ENCODE data around the gene MB21D2.

MB21D2 gene

GRCh38 chr3:192914848-192915247 lies 2.8 kb downstream of the MB21D2 start:
- no peaks in the 10 kb centered on the region for H4K20me1 ChIP-seq (ENCODE audit: low read depth, low read length)
- no peaks in the 10 kb centered on the region for H3F3A ChIP-seq (ENCODE audit: insufficient read depth)
- no peaks in the 10 kb centered on the region for H3K9me3 ChIP-seq (ENCODE audit: insufficient read depth, low read length)
- no peak overlapping the region for H3K9ac ChIP-seq (ENCODE audit: low read length)
- no peak overlapping the region for H3K4me3 ChIP-seq (ENCODE audit: insufficient read depth, low read length, poor library complexity, severe bottlenecking)
- no peak overlapping the region for H2AFZ ChIP-seq (ENCODE audit: low read depth, low read length, severe bottlenecking)
- H3K36me3 ChIP-seq (ENCODE audit: low read length): no peaks in the 10 kb centered on the region
- no peaks in the 10 kb centered on the region for H3K9me2 ChIP-seq (replicated peaks; ENCODE audit: insufficient read depth, low read length)
- H3K27me3 ChIP-seq (ENCODE audit: low read length): no peaks in the 10 kb centered on the region
- H3K27ac ChIP-seq (ENCODE audit: low read depth, low read length): no peak overlapping the region
- no peak overlapping the region for H3K4me2 ChIP-seq (ENCODE audit: low read depth, low read length, poor library complexity, severe bottlenecking)
- no peaks in the 10 kb centered on the region for H3K79me2 ChIP-seq (ENCODE audit: insufficient read depth, low read length)
- TF ChIP-seq CTCF (IDR thresholded peaks at IDR 0.05; ENCODE audit: insufficient read depth, low read length, poor library complexity, severe bottlenecking): no peak
- TF ChIP-seq EZH2phosphoT487 (conservative IDR thresholded peaks at IDR 0.05; ENCODE audit: low read length): no peak

DNA sequence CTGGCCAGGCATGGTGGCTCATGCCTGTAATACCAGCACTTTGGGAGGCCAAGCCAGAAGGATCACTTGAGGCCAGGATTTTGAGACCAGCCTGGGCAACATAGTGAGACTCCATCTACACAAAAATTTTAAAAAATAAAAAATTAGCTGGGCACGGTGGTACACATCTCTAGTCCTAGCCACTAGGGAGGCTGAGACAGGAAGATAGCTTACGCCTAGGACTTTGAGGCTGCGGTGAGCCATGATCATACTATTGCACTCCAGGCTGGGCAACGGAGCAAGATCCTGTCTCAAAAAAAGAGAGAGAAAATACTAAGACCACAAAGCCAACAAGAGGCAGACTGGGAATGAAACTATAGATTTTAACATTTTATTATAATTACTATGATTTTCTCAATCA lies 4.1 kb downstream of the MB21D2 start:
- Histone ChIP-seq H2AFZ (ENCODE audit: low read depth, low read length, severe bottlenecking) (no peak overlapping the region), H3K36me3 (ENCODE audit: low read length) (no peaks in the 10 kb centered on the region), H3K27ac (ENCODE audit: low read depth, low read length) (no peak overlapping the region), H3K4me3 (ENCODE audit: insufficient read depth, low read length, poor library complexity, severe bottlenecking) (no peak overlapping the region), H4K20me1 (ENCODE audit: low read depth, low read length) (no peaks in the 10 kb centered on the region), H3K9ac (ENCODE audit: low read length) (no peak overlapping the region), H3K27me3 (ENCODE audit: low read length) (no peaks in the 10 kb centered on the region), H3F3A (ENCODE audit: insufficient read depth) (no peaks in the 10 kb centered on the region), H3K9me3 (ENCODE audit: insufficient read depth, low read length) (no peaks in the 10 kb centered on the region), H3K9me2 (replicated peaks; ENCODE audit: insufficient read depth, low read length) (no peaks in the 10 kb centered on the region), H3K79me2 (ENCODE audit: insufficient read depth, low read length) (no peaks in the 10 kb centered on the region), H3K4me2 (ENCODE audit: low read depth, low read length, poor library complexity, severe bottlenecking) (no peak overlapping the region)
- TF ChIP-seq CTCF (IDR thresholded peaks at IDR 0.05; ENCODE audit: insufficient read depth, low read length, poor library complexity, severe bottlenecking): no peak
- no peak for TF ChIP-seq EZH2phosphoT487 (conservative IDR thresholded peaks at IDR 0.05; ENCODE audit: low read length)

DNA sequence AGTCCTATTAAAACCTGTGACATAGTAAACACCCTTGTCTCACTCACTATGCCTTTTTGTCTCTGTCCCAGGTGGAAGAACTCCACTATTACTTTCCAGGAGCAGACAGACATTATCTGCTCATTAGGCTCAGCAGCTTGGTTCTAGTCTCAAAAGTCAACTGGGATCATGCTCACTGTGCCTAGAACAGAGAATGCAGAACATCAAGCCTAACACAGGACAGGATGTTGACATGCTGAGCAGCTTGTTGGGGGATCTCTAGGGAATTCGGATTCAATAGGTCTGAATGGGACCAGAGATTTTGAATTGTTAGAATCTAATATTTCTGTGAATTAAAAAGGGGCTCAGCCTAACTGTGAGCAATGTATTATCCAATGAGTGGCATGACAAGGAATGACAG lies 6.4 kb downstream of the MB21D2 start:
- Histone ChIP-seq H3K9ac (ENCODE audit: low read length) (no peak overlapping the region), H3K9me3 (ENCODE audit: insufficient read depth, low read length) (no peaks in the 10 kb centered on the region), H3K36me3 (ENCODE audit: low read length) (no peaks in the 10 kb centered on the region), H2AFZ (ENCODE audit: low read depth, low read length, severe bottlenecking) (no peak overlapping the region), H3K27ac (ENCODE audit: low read depth, low read length) (no peak overlapping the region), H3K27me3 (ENCODE audit: low read length) (no peaks in the 10 kb centered on the region), H3K4me3 (ENCODE audit: insufficient read depth, low read length, poor library complexity, severe bottlenecking) (no peak overlapping the region), H3K4me2 (ENCODE audit: low read depth, low read length, poor library complexity, severe bottlenecking) (no peak overlapping the region), H3F3A (ENCODE audit: insufficient read depth) (no peaks in the 10 kb centered on the region), H3K9me2 (replicated peaks; ENCODE audit: insufficient read depth, low read length) (no peaks in the 10 kb centered on the region), H4K20me1 (ENCODE audit: low read depth, low read length) (no peaks in the 10 kb centered on the region), H3K79me2 (ENCODE audit: insufficient read depth, low read length) (no peaks in the 10 kb centered on the region)
- TF ChIP-seq EZH2phosphoT487 (conservative IDR thresholded peaks at IDR 0.05; ENCODE audit: low read length): no peak

DNA sequence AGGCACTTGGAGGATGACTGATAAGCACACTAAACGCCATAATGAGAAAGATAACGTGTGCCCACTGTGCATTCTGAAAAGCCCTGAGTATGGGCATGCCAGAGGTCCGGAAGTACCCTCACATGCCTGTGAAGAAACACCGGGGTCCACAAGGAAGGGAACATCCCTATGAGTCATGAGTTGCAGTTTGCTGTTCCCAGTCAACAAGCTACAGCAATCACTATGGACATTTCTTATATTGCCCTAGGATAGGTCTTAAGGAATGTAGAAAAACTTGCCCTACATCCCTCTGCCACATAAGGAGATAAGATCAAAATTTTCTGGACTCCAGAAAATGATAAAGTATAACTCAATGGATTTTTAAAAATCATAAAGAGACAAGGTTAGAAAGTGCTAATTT lies 9.9 kb downstream of the MB21D2 start:
- no peaks in the 10 kb centered on the region for H4K20me1 ChIP-seq (ENCODE audit: low read depth, low read length)
- no peak overlapping the region for H3K27ac ChIP-seq (ENCODE audit: low read depth, low read length)
- H3K79me2 ChIP-seq (ENCODE audit: insufficient read depth, low read length): no peaks in the 10 kb centered on the region
- H3K4me3 ChIP-seq (ENCODE audit: insufficient read depth, low read length, poor library complexity, severe bottlenecking): no peak overlapping the region
- no peaks in the 10 kb centered on the region for H3K27me3 ChIP-seq (ENCODE audit: low read length)
- H3K9me3 ChIP-seq (ENCODE audit: insufficient read depth, low read length): no peaks in the 10 kb centered on the region
- no peak overlapping the region for H2AFZ ChIP-seq (ENCODE audit: low read depth, low read length, severe bottlenecking)
- H3K4me2 ChIP-seq (ENCODE audit: low read depth, low read length, poor library complexity, severe bottlenecking): no peak overlapping the region
- H3F3A ChIP-seq (ENCODE audit: insufficient read depth): no peaks in the 10 kb centered on the region
- H3K9me2 ChIP-seq (replicated peaks; ENCODE audit: insufficient read depth, low read length): no peaks in the 10 kb centered on the region
- no peak for TF ChIP-seq EZH2phosphoT487 (conservative IDR thresholded peaks at IDR 0.05; ENCODE audit: low read length)
- H3K9ac ChIP-seq (ENCODE audit: low read length): no peak overlapping the region
- no peaks in the 10 kb centered on the region for H3K36me3 ChIP-seq (ENCODE audit: low read length)

All from SU-DHL-6 (cell line).